ENCODE results near the gene FOXK2.

GRCh38 chr17:82527898-82528297 is 8.4 kb downstream of the FOXK2 start:
- TF ChIP-seq EZH2 (IDR thresholded peaks at IDR 0.05) (no peak), POLR2AphosphoS5 (IDR thresholded peaks at IDR 0.05; ENCODE audit: borderline replicate concordance, low read depth, low read length) (no peak)
